Activated T-cell treated with anti-CD3 and anti-CD28 coated beads, Interleukin-2, amount 50 U/mL, for 1 hour (primary cell): Measurements from ENCODE around the gene RFPL3.
"Not testable (repeated sequence)": the region's sequence is repeated elsewhere in the genome, so short reads cannot be mapped to it uniquely, and the experiment has no call there.

Source experiments
- DNase-seq: peaks from one replicate; pipeline ENCODE4 v3.0.0-alpha.2; 2020

Gene RFPL3

GRCh38 chr22:32354360-32355351, 3.0 kb upstream of the RFPL3 start:
- no peak for DNase-seq

- DNase-seq, result no peak
These were observed 1.9 kb upstream of the RFPL3 start for GRCh38 chr22:32355760-32356159.

GRCh38 chr22:32360096-32360495, 2.4 kb downstream of the RFPL3 start:
- DNase-seq, result not testable (repeated sequence)

GRCh38 chr22:32361257-32361656, 3.6 kb downstream of the RFPL3 start:
- no peak for DNase-seq

GRCh38 chr22:32364210-32364609, 6.5 kb downstream of the RFPL3 start:
- no peak for DNase-seq

- DNase-seq, result no peak
These were observed 18.2 kb downstream of the RFPL3 start for GRCh38 chr22:32375678-32376450.

- no peak for DNase-seq
These were observed 19.0 kb downstream of the RFPL3 start for GRCh38 chr22:32376681-32377080.

GRCh38 chr22:32378707-32379272, 21.1 kb downstream of the RFPL3 start:
- DNase-seq, result no peak

GRCh38 chr22:32380991-32381390, 23.3 kb downstream of the RFPL3 start:
- DNase-seq, result no peak

- no peak for DNase-seq
These were observed 28.0 kb downstream of the RFPL3 start for GRCh38 chr22:32385681-32386080.

- DNase-seq, result no peak
These were observed 32.0 kb downstream of the RFPL3 start for GRCh38 chr22:32389685-32390084.

- no peak for DNase-seq
These were observed 37.4 kb downstream of the RFPL3 start for GRCh38 chr22:32395107-32395506.

- DNase-seq, result no peak
These were observed 38.6 kb downstream of the RFPL3 start for GRCh38 chr22:32396255-32396654.

- no peak for DNase-seq
These were observed 39.1 kb downstream of the RFPL3 start for GRCh38 chr22:32396746-32397145.

- DNase-seq, result no peak
These were observed 43.8 kb downstream of the RFPL3 start for GRCh38 chr22:32401486-32401885.

- DNase-seq, result no peak
These were observed 46.4 kb downstream of the RFPL3 start for GRCh38 chr22:32404021-32404420.

GRCh38 chr22:32407312-32407711, 49.6 kb downstream of the RFPL3 start:
- DNase-seq, result no peak

- no peak for DNase-seq
These were observed 50.3 kb downstream of the RFPL3 start for GRCh38 chr22:32407936-32408335.

GRCh38 chr22:32409977-32410376, 52.3 kb downstream of the RFPL3 start:
- DNase-seq, result no peak

- no peak for DNase-seq
These were observed 52.8 kb downstream of the RFPL3 start for GRCh38 chr22:32410459-32410858.
